ENCODE measurements around the gene KCND3. TPM values are rescaled to one million over a fixed set of nuclear protein-coding genes. Genes with fewer than 3 reads are reported as not detected.

The KCND3 gene
- total RNA-seq, 4 donors from 2014 or later, result 1.0 to 6.9 (median 3.9) TPM

- TF ChIP-seq CTCF (IDR thresholded peaks at IDR 0.05), result no peak
- TF ChIP-seq POLR2A (IDR thresholded peaks at IDR 0.05), result no peak
- no peak for TF ChIP-seq EP300 (IDR thresholded peaks at IDR 0.05)
- Histone ChIP-seq H3K4me3 (no peak overlapping the region), H3K27me3 (no peaks in the 10 kb centered on the region), H3K9me3 (no peaks in the 10 kb centered on the region), H3K27ac (no peak overlapping the region), H3K36me3 (no peaks in the 10 kb centered on the region), H3K4me1 (no peaks in the 10 kb centered on the region)
- WGBS, 2 donors, result 59 to 62% methylated on average over 1 of the region's 1 CpG
- no peak for DNase-seq (ENCODE audit: low spot score in 2 of 2)
These were observed 37.0 kb upstream of the KCND3 start for GRCh38 chr1:112026501-112026900.

- no peak for DNase-seq (ENCODE audit: low spot score in 2 of 2)
- TF ChIP-seq CTCF (IDR thresholded peaks at IDR 0.05) (no peak), POLR2A (IDR thresholded peaks at IDR 0.05) (no peak), EP300 (IDR thresholded peaks at IDR 0.05) (no peak)
- H3K27me3 ChIP-seq, result no peaks in the 10 kb centered on the region
- no peaks in the 10 kb centered on the region for H3K4me1 ChIP-seq
- no peaks in the 10 kb centered on the region for H3K9me3 ChIP-seq
- no peak overlapping the region for H3K4me3 ChIP-seq
- no peaks in the 10 kb centered on the region for H3K36me3 ChIP-seq
- WGBS, 2 donors, result 57 to 74% methylated on average over 5 of the region's 5 CpGs
- H3K27ac ChIP-seq, result no peak overlapping the region
These were observed 36.5 kb upstream of the KCND3 start for GRCh38 chr1:112026016-112026415.

- H3K27ac ChIP-seq, result no peak overlapping the region
- DNase-seq (ENCODE audit: low spot score in 2 of 2), result no peak
- H3K36me3 ChIP-seq, result no peaks in the 10 kb centered on the region
These were observed 31.8 kb upstream of the KCND3 start for GRCh38 chr1:112021263-112021662.

GRCh38 chr1:112017183-112017582 lies 27.7 kb upstream of the KCND3 start:
- Histone ChIP-seq H3K27ac (no peak overlapping the region), H3K4me3 (no peak overlapping the region), H3K9me3 (peaks cover 0 to 8% (median 0%) of the 10 kb centered on the region in 4 donors), H3K4me1 (no peaks in the 10 kb centered on the region), H3K27me3 (no peaks in the 10 kb centered on the region), H3K36me3 (no peaks in the 10 kb centered on the region)
- DNase-seq (ENCODE audit: low spot score in 2 of 2), result no peak
- 49 to 64% methylated on average over 6 of the region's 6 CpGs for WGBS, 2 donors
- TF ChIP-seq POLR2A (IDR thresholded peaks at IDR 0.05) (no peak), EP300 (IDR thresholded peaks at IDR 0.05) (no peak), CTCF (IDR thresholded peaks at IDR 0.05) (no peak)

More at GRCh38 chr1:112021263-112021662, 31.8 kb upstream of the KCND3 start:
- Histone ChIP-seq H3K27me3 (no peaks in the 10 kb centered on the region), H3K9me3 (peaks cover 0 to 3% (median 0%) of the 10 kb centered on the region in 4 donors), H3K4me3 (no peak overlapping the region), H3K4me1 (no peaks in the 10 kb centered on the region)
- no peak for TF ChIP-seq EP300 (IDR thresholded peaks at IDR 0.05)
- no peak for TF ChIP-seq POLR2A (IDR thresholded peaks at IDR 0.05)
- TF ChIP-seq CTCF (IDR thresholded peaks at IDR 0.05), result no peak
- WGBS, 2 donors, result 56 to 66% methylated on average over 4 of the region's 4 CpGs

GRCh38 chr1:112012823-112013222 lies 23.4 kb upstream of the KCND3 start:
- 69 to 86% methylated on average over 1 of the region's 1 CpG for WGBS, 2 donors
- H3K4me1 ChIP-seq, result no peaks in the 10 kb centered on the region
- TF ChIP-seq EP300 (IDR thresholded peaks at IDR 0.05), result no peak
- no peaks in the 10 kb centered on the region for H3K27me3 ChIP-seq
- H3K9me3 ChIP-seq, result peaks cover 0 to 5% (median 0%) of the 10 kb centered on the region in 4 donors
- no peak overlapping the region for H3K27ac ChIP-seq
- DNase-seq (ENCODE audit: low spot score in 2 of 2), result no peak
- no peak overlapping the region for H3K4me3 ChIP-seq
- no peaks in the 10 kb centered on the region for H3K36me3 ChIP-seq

GRCh38 chr1:112011202-112011601 lies 21.7 kb upstream of the KCND3 start:
- H3K9me3 ChIP-seq, result peaks cover 0 to 5% (median 0%) of the 10 kb centered on the region in 4 donors
- WGBS, 2 donors, result 28 to 33% methylated on average over 3 of the region's 3 CpGs

More at GRCh38 chr1:112011202-112011601, 21.7 kb upstream of the KCND3 start:
- Histone ChIP-seq H3K27me3 (no peaks in the 10 kb centered on the region), H3K36me3 (no peaks in the 10 kb centered on the region), H3K4me3 (no peak overlapping the region), H3K27ac (peak overlapping the region in 1 of 4 donors; percentile 13), H3K4me1 (no peaks in the 10 kb centered on the region)
- no peak for DNase-seq (ENCODE audit: low spot score in 2 of 2)
- TF ChIP-seq CTCF (IDR thresholded peaks at IDR 0.05) (no peak), POLR2A (IDR thresholded peaks at IDR 0.05) (no peak), EP300 (IDR thresholded peaks at IDR 0.05) (no peak)

Measured in tibial nerve (tissue), 4 donors.